ENCODE data around the gene PAN2.
"Not testable (repeated sequence)": the region's sequence is repeated elsewhere in the genome, so short reads cannot be mapped to it uniquely, and the experiment has no call there.

PAN2 gene

GRCh38 chr12:56339158-56339422 is 5.3 kb upstream of the PAN2 start:
- DNase-seq = no peak

- peak; percentile 79 for DNase-seq
Observed at GRCh38 chr12:56338308-56339157, 4.7 kb upstream of the PAN2 start, which contains the start of gene IL23A. IL23A (plus strand) TSS chr12:56338884; CDS start chr12:56339045, 161 bp downstream.

DNA sequence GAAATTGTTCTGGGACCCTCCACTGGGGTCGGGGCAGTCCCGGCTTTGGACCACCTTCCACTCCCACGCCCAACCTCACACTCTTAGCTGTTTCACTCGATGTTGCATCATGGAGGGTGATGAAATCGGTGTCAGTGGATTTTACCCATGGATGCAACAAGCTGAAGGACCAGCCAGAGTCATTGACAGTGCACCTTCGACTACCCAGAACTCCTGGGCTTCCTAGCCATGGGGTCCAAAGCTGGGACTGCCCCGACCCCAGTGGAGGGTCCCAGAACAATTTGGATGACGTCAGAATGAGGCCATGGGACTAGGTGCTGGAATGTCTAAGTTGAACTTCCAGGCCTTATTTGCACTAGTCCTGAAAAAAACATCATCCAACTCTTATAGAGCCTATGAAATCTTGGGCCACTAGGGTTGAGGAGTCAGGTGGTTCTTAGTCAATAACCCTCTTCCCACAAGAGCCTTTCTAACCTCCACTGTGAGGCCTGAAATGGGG is 4.0 kb upstream of the PAN2 start:
- no peak for DNase-seq

- no peak for DNase-seq
Observed at GRCh38 chr12:56336361-56337167, 2.8 kb upstream of the PAN2 start.

DNA sequence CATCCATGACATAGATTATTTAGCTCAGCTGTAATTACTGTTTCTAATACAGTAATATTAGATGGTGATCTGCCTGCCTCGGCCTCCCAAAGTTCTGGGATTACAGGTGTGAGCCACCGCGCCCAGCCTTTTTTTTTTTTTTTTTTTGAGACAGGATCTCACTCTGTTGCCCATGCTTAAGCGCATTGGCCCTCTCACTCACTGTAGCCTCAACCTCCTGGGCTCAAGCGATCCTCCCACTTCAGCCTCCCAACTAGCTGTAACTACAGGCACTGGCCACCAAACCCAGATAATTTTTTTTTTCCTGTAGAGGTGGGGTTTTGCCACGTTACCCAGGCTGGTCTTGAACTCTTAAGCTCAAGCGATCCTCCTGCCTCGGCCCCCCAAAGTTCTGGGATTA is 1.7 kb upstream of the PAN2 start:
- not testable (repeated sequence) for DNase-seq

- DNase-seq = no peak
Observed at GRCh38 chr12:56334490-56334793, 642 bp upstream of the PAN2 start.

DNA sequence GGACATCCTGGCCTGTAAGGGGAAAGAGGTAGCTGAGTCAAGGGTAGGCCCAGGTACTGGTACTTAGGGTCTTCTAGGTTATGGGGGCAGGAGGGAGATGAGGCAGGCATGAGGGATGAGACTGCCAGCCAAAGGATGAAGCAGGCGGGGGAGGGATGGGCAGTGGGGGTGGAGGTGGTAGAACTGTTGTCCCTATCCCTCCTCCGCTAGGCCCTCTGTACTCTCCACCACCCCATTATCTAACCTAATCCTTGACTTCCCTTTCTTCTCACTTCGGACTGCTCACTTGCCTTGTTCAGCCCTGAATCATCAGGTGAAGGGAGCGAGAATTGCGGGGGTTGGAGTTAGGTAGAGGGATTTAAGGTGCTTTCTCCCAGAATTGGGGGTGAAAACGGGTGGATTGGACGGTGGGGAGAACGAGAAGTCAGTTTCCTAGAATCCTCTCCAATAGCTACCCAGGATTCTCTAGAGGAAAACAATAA is 562 bp downstream of the PAN2 start:
- peak; percentile 12 for DNase-seq

DNA sequence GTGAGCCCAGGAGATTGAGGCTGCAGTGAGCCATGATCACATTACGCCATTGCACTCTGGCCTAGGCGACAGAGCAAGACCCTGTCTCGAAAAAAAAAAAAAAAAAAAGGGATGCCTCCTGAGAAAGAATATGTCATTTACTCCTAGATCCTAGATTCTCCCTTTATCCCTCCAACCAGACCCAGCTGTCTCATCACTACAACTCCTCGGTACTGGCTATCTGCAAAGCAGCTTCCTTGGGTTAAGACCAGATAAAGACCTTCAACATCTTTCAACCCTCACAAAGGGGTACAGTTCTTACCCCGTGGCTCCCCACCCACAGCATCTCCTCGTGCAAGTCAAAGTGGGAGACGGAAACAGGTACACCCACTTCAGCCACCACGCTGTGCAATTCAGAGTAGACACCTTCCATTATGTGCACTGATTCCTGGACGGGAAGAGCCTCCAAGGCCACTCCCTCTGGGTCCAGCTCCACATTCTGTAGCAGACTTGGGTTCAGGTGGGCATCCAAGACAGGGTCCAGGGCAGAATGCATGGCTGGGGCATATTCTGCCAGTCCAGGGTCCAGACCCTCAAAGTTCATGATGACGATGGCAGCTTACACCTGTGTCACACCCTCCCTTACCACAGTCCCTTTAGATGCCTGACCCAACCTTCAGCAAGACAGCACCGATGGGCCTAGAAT is 1.1 kb downstream of the PAN2 start:
- DNase-seq = no peak

- no peak for DNase-seq
Observed at GRCh38 chr12:56330936-56331490, 2.8 kb downstream of the PAN2 start.

- DNase-seq = no peak
Observed at GRCh38 chr12:56326533-56326932, 7.3 kb downstream of the PAN2 start.

- no peak for DNase-seq
Observed at GRCh38 chr12:56326126-56326525, 7.7 kb downstream of the PAN2 start.

GRCh38 chr12:56324206-56324605 is 9.6 kb downstream of the PAN2 start:
- no peak for DNase-seq

GRCh38 chr12:56321610-56322009 is 12.2 kb downstream of the PAN2 start:
- DNase-seq = not testable (repeated sequence)

DNA sequence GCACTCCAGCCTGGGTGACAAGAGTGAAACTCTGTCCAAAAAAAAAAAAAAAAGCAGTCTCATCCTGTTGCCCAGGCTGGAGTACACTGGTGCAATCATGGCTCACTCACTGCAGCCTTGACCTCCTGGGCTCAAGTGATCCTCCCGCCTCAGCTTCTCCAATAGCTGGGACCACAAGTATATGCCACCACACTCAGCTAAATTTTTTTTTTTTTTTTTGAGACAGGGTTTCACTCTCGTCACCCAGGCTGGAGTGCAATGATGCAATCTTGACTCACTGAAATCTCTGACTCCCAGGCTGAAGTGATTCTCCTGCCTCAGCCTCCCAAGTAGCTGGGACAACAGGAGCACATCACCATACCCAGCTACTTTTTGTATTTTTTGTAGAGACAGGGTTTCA is 12.8 kb downstream of the PAN2 start:
- no peak for DNase-seq

DNA sequence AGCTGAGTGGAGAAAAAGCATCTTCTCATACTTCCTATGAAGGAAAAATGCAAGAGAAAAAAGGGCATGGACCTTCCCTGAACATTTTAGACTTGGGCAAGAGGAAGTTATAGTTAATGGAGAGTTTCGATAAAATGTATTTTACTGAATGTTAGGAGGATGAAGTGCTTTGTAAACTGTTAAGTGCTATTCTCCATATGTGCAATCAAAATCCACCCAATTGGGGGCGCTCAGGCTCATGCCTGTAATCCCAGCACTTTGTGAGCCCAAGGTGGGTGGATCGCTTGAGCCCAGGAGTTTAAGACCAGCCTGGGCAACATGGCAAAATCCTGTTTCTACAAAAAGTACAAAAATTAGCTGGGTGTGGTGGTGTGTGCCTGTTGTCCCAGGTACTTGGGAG is 16.1 kb downstream of the PAN2 start:
- no peak for DNase-seq

DNA sequence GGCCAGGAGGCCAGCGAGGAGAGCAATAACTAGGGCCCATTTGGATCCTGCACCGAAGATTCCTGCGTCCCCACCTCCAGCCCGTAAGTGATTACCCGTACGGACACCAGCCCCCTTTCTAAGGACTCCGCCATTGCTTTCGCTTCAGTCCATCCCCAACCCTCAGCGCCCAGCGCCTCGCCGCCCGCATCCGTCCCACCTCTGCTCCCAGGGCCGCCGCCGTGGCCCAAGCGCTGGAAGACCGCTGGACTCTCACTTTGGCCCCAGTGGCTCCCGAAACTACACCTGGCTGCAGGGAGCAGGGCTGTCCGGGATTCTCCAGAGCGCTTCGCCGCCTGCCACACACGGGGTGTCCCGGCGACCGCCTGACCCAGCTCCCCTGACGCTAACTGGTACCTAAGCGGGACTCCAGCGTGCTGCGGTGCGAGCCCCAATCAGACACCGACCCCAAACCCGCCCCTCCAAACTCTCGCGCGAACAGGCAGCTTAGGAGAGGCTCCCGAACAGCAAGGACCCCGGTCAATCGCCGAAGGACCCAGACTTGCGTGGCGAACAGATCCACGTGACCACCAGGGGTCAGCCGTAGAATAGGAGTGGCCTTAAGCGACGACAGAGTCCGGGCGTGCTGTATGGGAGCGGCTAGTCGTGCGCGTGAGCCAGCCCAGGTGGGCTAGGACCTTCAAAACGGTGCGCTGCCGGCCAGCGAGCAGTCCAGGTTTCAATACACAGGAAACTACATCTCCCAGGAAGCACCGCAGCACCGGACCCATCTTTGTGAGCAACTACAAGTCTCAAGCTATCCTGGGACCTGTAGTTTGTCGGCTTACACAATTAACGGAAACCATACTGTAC is 18.0 kb downstream of the PAN2 start, which contains the start of gene CNPY2:
CNPY2 (minus strand) TSS at position 367 of the 852 bp plus-strand sequence. CDS start 771 bp downstream, outside the sequence.
- DNase-seq = peak; percentile 87

GRCh38 chr12:56315249-56315621 is 18.6 kb downstream of the PAN2 start:
- no peak for DNase-seq

DNA sequence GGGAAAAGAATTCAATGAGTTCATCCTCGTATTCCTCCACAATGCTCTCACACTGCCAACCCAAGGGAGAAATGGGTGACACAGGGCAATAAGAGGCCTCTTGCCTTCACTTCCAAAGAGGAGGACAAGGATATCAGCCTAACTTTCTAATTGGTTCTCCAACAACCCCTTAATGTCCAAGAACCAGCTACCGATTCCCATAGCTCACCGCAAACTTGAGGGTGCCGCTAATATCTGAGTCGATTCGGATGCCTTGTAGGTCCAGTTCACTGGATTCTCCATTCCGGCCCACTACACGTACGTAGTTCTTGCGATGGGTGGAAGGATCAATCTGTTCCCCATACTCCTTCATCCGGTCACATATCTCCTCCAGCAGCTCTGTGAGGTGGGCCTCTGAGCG is 22.8 kb downstream of the PAN2 start:
- no peak for DNase-seq

GRCh38 chr12:56308714-56309113 is 25.1 kb downstream of the PAN2 start:
- no peak for DNase-seq

GRCh38 chr12:56307221-56307965 is 26.4 kb downstream of the PAN2 start:
- no peak for DNase-seq

DNA sequence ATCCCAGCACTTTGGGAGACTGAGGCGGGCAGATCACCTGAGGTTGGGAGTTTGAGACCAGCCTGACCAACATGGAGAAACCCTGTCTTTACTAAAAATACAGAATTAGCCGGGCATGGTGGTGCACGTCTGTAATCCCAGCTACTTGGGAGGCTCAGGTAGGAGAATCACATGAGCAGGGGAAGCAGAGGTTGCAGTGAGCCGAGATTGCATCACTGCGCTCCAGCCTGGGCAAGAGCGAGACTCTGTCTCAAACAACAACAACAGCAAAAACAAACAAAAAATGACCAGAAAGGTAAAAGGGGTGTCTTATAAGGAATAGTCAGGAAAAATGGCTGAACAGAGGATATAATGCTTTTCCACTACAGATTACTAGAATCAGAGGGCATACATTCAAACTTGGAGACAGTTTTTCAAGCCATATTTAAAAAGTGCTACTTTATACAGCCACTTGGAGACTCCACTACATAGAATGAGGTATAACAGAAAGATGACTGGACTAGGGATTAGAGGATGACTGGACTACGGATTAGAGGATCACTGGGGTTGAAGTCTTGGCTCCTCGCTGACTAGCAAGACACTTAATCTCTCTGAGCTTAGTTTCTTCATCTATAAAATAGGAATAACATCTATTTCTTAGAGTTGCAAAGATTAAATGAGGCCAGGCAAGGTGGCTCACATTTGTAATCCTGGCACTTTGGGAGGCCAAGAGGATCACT is 28.8 kb downstream of the PAN2 start:
- DNase-seq = no peak
